ENCODE data around the gene IFNA10. TPM values are rescaled to one million over a fixed set of nuclear protein-coding genes. Genes with fewer than 3 reads are reported as not detected.
A peak's percentile ranks its signal among the peaks of the same experiment; 100 is the strongest.
"Not testable (repeated sequence)": the region's sequence is repeated elsewhere in the genome, so short reads cannot be mapped to it uniquely, and the experiment has no call there.

The IFNA10 gene
- not detected for total RNA-seq

DNA sequence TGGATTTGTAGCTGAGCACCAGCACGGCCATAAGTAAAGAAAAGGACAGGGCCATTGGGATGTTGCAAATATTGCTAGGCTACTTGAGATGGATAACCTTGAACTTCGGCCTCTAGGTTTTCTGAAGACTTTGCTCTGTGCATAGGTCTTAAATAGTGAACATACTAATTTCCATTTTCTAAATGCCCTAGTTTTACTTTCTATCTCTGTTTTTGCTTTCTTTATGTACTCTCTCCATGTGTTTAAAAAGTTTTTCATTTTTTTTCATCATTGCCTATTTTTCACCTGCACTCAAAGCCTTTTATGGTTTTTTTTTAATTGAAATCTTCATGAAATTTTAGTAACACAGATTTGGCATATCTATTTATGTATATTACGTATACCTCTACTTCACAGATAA lies at the start of gene IFNA10:
IFNA10 (minus strand) TSS at position 101 of the 400 bp plus-strand sequence; CDS start at position 55, 46 bp downstream.
- H3K27me3 Mint-ChIP-seq, result peaks cover 18% of the 10 kb centered on the region
- H3K4me3 Mint-ChIP-seq; H3K27ac Mint-ChIP-seq; DNase-seq; H3K9me3 Mint-ChIP-seq; H3K4me1 Mint-ChIP-seq (ENCODE audit: low read depth); intact Hi-C loops (cut with micrococcal nuclease); H3K36me3 Mint-ChIP-seq; POLR2A ChIA-PET: not testable (repeated sequence)
- CTCF ChIA-PET, result interaction anchor here (0.9 kb wide), 1 partner anchor 12 kb away, joined by 4 read pairs; no protein-coding TSS in a partner anchor

DNA sequence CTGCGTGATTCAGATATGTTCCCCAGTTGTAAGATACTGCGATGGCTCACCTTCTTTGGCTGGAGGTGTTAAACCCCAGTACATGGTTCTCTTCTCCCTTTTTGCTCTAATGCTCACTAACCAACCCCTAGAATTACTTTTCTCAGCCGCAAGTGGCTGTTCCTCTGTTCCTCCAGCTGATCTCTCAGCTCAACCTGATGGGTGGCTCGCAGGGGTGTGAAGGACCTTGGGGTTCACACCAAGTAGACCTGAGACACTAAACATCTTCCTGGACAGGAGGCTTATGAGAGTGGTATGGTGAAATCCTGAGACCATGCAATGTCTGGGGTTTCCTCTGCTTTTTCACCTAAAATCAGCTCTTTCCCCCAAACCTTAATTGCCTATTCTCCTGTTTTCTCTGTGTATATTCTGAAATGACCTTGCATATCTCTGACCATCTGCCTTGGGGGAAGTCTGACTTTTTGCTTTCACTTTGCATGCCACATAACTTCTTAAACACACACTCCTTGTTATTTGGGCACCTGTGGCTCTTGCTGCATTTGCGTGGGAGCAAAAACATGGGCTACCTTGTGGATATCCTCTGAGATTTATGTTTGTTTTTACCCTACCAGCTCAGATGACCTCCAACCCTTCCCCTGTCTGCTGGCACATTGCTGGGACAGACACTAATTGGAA lies 48.7 kb upstream of the IFNA10 start:
- CTCF ChIA-PET, result no interaction called here
- H3K4me3 Mint-ChIP-seq, result no peak overlapping the region
- H3K27me3 Mint-ChIP-seq, result peaks cover 2% of the 10 kb centered on the region
- H3K27ac Mint-ChIP-seq, result no peak overlapping the region
- intact Hi-C loops (cut with micrococcal nuclease), result no loop called here
- H3K36me3 Mint-ChIP-seq, result no peaks in the 10 kb centered on the region
- H3K4me1 Mint-ChIP-seq (ENCODE audit: low read depth), result peaks cover 4% of the 10 kb centered on the region
- POLR2A ChIA-PET, result no interaction called here
- DNase-seq, result no peak
- H3K9me3 Mint-ChIP-seq, result no peaks in the 10 kb centered on the region

DNA sequence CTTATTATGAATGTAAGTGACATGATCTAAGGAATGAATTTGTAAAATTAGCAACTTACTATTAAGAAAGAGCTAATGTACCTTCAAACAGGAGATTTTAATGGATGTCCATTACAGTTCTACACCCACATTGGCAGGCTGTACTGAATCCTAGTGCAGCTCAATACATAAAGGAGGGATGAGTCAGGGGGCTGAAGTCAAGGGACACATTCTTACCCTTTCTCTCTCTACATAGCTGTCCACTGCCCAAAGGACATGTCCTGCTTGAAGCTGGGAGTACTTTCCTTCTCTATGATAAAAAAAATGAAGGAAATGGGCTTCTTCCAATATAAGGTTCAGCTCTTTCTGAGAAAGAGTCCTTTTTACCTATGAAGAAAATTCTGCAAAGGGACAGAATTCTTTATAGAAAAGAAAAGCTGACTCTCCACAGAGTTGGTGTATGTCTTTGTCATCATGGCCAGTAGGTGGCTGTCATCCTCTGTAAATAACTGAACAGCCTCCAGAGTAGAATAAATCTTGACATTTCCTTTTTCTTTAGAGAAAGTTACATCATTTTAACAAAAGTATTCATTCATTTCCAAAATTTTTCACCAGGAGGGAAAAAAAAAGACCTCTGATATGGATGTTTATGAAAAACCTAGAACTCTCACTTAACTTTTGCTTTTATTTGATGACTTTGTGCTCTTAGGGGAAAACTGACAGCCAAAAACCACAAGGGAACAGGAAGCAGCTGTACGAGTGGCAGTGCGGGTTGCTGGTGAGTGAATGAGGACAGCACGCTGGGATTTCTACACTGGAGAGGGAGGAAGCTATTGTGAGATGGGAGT lies 46.0 kb upstream of the IFNA10 start:
- Mint-ChIP-seq H3K4me3 (no peak overlapping the region), H3K9me3 (no peaks in the 10 kb centered on the region), H3K36me3 (no peaks in the 10 kb centered on the region), H3K27ac (no peak overlapping the region), H3K4me1 (ENCODE audit: low read depth) (peaks cover 4% of the 10 kb centered on the region), H3K27me3 (peaks cover 10% of the 10 kb centered on the region)
- DNase-seq, result peak; percentile 31
- ChIA-PET POLR2A (no interaction called here), CTCF (interaction anchor here (0.5 to 3.6 kb wide), 25 partner anchors 8 to 756 kb away, joined by 3 to 17 read pairs (median 4); partner anchors contain the start of gene CDKN2B)
- intact Hi-C loops (cut with micrococcal nuclease), result loop anchor here (5.0 kb wide), 1 partner anchor 214 kb away; no protein-coding TSS in a partner anchor

DNA sequence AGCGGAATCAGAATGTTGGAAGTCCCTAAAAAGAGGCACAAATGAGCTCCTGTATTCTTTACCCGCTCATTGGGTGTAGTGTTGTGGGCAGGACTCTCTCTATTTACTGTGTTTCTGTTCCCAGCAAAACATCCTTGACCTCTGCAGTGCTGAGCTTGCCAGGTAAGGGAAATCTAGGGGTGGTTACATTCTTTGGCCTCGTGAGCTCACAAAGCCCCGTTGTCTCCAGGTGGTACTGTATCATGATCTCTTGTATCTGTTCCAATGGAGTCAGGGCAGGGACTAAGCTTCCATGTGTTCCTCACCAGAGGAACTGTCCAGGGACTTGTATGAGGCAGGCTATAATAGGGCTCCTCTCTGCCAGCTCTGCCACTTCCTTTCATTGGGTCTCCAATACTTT lies 44.7 kb upstream of the IFNA10 start:
- ChIA-PET POLR2A (no interaction called here), CTCF (interaction anchor here (0.6 to 3.6 kb wide), 13 partner anchors 9 to 539 kb away, joined by 3 to 17 read pairs (median 6); partner anchors contain the start of gene IFNA8)
- Mint-ChIP-seq H3K4me3 (no peak overlapping the region), H3K4me1 (ENCODE audit: low read depth) (peaks cover 4% of the 10 kb centered on the region), H3K27me3 (peaks cover 10% of the 10 kb centered on the region), H3K9me3 (no peaks in the 10 kb centered on the region), H3K27ac (no peak overlapping the region), H3K36me3 (no peaks in the 10 kb centered on the region)
- DNase-seq, result no peak
- intact Hi-C loops (cut with micrococcal nuclease), result loop anchor here (5.0 kb wide), 1 partner anchor 216 kb away; no protein-coding TSS in a partner anchor

DNA sequence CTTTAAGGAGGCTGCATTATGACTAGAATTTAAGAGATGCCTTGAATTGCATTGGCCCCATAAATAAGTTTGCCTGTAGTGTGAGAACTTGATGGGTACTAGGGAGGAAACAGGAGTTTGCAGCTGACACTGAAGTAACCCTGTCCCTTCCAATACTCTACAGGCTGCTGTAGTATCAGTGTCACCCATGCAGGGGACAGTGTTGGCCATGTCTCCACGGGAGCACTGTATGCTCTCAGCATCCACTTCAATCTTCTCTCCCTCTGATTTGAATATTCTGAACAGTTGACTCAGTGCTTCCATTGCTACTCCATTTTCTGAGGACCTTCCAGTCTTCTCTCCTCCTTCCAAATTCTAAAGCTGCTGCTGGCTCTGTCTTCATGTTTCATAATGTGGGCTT lies 44.2 kb upstream of the IFNA10 start:
- H3K27me3 Mint-ChIP-seq, result peaks cover 10% of the 10 kb centered on the region
- no peaks in the 10 kb centered on the region for H3K36me3 Mint-ChIP-seq
- ChIA-PET CTCF (interaction anchor here (1.6 to 3.6 kb wide), 4 partner anchors 13 to 204 kb away, joined by 4 to 17 read pairs (median 14); no protein-coding TSS in a partner anchor), POLR2A (no interaction called here)
- no peaks in the 10 kb centered on the region for H3K9me3 Mint-ChIP-seq
- H3K4me1 Mint-ChIP-seq (ENCODE audit: low read depth), result peaks cover 4% of the 10 kb centered on the region
- intact Hi-C loops (cut with micrococcal nuclease), result loop anchor here (5.0 kb wide), 1 partner anchor 216 kb away; no protein-coding TSS in a partner anchor
- no peak overlapping the region for H3K27ac Mint-ChIP-seq
- no peak for DNase-seq
- no peak overlapping the region for H3K4me3 Mint-ChIP-seq

DNA sequence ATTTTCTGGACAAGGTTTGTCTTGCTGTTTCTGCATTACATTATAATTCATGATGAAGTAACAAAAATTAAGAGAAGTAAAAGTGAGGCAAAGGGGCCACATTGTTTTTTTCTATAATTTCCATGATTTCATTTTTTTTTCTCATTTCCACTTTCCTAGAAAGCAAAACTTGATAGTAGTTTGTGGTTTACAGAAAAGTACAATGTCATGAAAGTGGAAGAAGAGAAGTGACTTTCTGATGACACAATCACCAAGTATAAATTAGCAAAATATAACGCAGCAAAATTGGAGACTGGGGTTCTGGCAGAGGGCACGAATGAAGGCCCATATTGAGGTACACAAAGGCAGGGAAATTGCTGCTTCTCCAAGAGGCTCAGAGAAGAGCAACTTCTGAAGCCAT lies 37.9 kb upstream of the IFNA10 start:
- DNase-seq, result no peak
- no peaks in the 10 kb centered on the region for H3K36me3 Mint-ChIP-seq
- ChIA-PET CTCF (interaction anchor here (0.9 to 1.2 kb wide), 2 partner anchors 9 to 151 kb away, joined by 3 to 4 read pairs; no protein-coding TSS in a partner anchor), POLR2A (no interaction called here)
- H3K4me1 Mint-ChIP-seq (ENCODE audit: low read depth), result no peaks in the 10 kb centered on the region
- H3K4me3 Mint-ChIP-seq, result no peak overlapping the region
- peaks cover 16% of the 10 kb centered on the region for H3K27me3 Mint-ChIP-seq
- intact Hi-C loops (cut with micrococcal nuclease), result no loop called here
- H3K27ac Mint-ChIP-seq, result no peak overlapping the region
- no peaks in the 10 kb centered on the region for H3K9me3 Mint-ChIP-seq

DNA sequence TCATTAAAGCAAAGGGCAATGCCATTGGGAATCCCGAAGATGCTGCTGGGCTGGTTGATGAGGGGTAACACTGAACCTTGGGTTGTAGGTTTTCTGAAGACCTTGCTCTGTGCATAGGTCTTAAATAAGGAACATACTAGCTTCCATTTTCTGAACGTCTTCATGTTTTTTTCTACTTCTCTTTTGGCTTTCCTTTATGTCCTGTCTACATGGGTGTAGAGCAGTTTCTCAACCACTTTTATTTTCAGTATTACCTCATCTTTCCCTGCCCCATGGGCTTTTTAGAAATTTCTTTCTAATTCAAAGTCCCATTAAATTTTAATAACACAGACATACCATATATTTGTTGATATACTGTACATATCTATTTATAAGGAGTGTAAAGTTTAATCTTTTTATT lies 33.0 kb upstream of the IFNA10 start, which contains the start of gene IFNA14:
IFNA14 (minus strand) TSS at position 95 of the 400 bp plus-strand sequence; CDS start at position 25, 70 bp downstream.
- Mint-ChIP-seq H3K36me3 (no peaks in the 10 kb centered on the region), H3K4me1 (ENCODE audit: low read depth) (peaks cover 9% of the 10 kb centered on the region), H3K27me3 (peaks cover 11% of the 10 kb centered on the region), H3K4me3 (no peak within 1 kb of the TSS), H3K27ac (no peak within 1 kb of the TSS), H3K9me3 (no peaks in the 10 kb centered on the region)
- POLR2A ChIA-PET, result no interaction called here
- CTCF ChIA-PET, result no interaction called here
- intact Hi-C loops (cut with micrococcal nuclease), result loop anchor here (10.0 kb wide), 1 partner anchor 155 kb away; no protein-coding TSS in a partner anchor
- DNase-seq, result no peak

DNA sequence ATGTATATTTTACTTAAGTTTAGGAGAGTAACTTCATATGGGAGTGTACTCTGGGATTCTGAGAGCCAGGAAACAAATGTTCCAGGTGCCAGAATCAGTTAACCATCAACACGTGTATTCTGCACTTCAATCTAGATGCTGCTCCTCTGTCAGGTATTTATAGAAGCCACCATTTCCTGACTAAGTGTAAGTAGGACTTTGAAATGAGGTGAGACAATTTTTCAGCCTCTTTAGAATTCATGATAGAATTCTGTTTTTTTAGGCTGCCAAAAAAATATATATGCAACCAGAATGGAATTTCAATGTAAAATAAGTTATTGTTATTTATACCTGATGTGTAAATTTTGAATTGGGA lies 29.4 kb upstream of the IFNA10 start:
- ChIA-PET POLR2A (interaction anchor here (0.6 kb wide), 1 partner anchor 978 kb away, joined by 3 read pairs; no protein-coding TSS in a partner anchor), CTCF (interaction anchor here (0.6 to 2.7 kb wide), 20 partner anchors 9 to 741 kb away, joined by 3 to 13 read pairs (median 5); no protein-coding TSS in a partner anchor)
- H3K9me3 Mint-ChIP-seq; H3K4me1 Mint-ChIP-seq (ENCODE audit: low read depth); H3K27ac Mint-ChIP-seq; H3K4me3 Mint-ChIP-seq; H3K36me3 Mint-ChIP-seq; DNase-seq; H3K27me3 Mint-ChIP-seq: not testable (repeated sequence)
- intact Hi-C loops (cut with micrococcal nuclease), result loop anchor here (10.0 kb wide), 1 partner anchor 158 kb away; no protein-coding TSS in a partner anchor

DNA sequence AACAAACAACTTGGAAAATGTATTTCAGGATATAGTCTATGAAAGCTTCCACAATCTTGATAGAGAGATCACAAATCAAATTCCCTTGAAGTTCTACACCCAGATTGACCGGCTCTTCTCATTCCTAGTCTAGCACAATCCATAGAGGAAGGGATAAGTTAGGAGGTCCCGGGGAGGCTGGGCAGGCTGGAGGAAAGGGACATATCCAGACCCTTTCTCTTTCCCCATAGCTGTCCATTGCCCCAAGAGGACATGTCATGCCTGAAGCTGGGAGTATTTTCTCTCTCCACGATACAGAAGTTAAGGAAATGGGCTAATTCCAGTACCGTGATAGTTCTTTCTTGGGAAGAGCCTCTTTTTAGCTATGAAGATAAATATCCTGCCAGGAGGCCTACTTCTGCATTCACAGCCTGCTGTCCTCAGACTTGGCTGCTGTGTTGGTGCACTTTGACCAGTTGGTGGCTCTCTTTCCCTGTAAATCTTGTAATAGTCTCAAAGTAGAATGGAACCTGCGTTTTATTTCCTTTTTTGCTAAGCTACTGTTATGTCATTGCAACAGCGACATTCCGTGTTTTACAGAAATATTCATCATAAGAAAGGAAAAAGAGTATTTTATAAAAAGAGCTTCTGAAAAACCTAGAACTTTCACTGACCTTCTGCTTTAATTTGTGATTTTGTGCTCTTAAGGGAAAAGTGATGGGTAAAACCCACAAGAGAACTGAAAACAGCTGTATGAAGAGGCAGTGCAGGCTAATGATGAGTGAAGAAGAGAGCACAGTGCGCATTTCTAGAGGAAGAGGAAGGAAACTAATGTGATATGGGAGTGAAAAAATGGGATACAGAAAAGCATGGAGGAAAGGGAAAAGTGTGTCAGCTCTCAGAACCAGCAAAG lies 28.8 kb upstream of the IFNA10 start:
- H3K4me1 Mint-ChIP-seq (ENCODE audit: low read depth); H3K4me3 Mint-ChIP-seq; H3K27ac Mint-ChIP-seq; H3K36me3 Mint-ChIP-seq; H3K27me3 Mint-ChIP-seq; H3K9me3 Mint-ChIP-seq: not testable (repeated sequence)
- ChIA-PET CTCF (interaction anchor here (0.6 to 2.7 kb wide), 21 partner anchors 10 to 741 kb away, joined by 3 to 13 read pairs (median 5); no protein-coding TSS in a partner anchor), POLR2A (interaction anchor here (0.6 kb wide), 1 partner anchor 979 kb away, joined by 3 read pairs; no protein-coding TSS in a partner anchor)
- intact Hi-C loops (cut with micrococcal nuclease), result loop anchor here (1.0 to 10.0 kb wide), 2 partner anchors 159 to 554 kb away; no protein-coding TSS in a partner anchor
- DNase-seq, result peak; percentile 33

DNA sequence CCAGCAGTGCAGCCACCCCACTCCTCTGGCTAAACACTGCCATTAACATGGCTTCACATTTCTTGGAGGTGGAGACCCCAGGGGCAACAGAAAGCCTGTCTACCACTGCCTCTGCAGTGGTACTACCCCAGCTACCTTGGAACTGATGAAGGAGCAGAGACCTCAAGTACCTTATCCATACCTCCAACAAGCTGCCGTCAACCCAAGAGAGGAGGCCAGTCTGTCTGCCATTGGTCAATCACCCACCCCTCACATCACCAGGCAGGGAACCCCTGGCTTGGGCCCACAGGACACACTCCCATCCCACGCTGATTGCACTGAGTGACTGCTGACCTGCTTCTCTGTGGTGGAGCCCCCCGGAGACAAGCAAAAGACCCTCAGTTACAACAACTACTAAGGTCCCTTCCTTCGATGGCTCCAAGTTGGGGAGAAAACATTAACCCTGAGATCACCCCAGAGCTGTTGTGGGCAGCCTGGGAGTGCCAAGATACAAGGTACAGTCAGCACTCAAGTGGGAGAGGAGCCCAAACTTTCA lies 27.3 kb upstream of the IFNA10 start:
- Mint-ChIP-seq H3K27ac (no peak overlapping the region), H3K36me3 (no peaks in the 10 kb centered on the region), H3K4me3 (no peak overlapping the region), H3K4me1 (ENCODE audit: low read depth) (peaks cover 9% of the 10 kb centered on the region), H3K9me3 (no peaks in the 10 kb centered on the region), H3K27me3 (peaks cover 2% of the 10 kb centered on the region)
- ChIA-PET CTCF (interaction anchor here (0.6 to 2.7 kb wide), 4 partner anchors 18 to 162 kb away, joined by 3 to 13 read pairs (median 8); no protein-coding TSS in a partner anchor), POLR2A (no interaction called here)
- intact Hi-C loops (cut with micrococcal nuclease), result loop anchor here (10.0 kb wide), 1 partner anchor 161 kb away; no protein-coding TSS in a partner anchor
- DNase-seq, result no peak

DNA sequence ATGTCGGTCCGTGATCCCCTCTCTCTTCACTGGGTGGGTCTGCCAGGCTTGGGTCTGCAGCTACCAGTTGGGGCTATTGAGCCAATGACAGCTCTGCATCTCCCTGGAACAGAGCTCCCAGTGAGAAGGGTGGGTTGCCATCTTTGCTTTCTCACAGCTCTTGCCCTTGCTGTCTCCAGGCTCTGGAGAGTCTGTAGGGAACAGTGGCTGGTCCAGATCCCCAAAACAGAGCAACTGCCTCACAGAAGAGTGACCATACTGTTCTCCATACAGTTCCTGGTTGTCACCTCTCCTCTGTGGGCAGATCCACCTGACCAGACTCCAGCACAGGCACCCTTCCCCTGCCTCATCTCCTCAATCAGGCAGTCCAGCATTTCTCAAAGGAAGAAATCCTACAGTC lies 26.3 kb upstream of the IFNA10 start:
- intact Hi-C loops (cut with micrococcal nuclease), result loop anchor here (10.0 kb wide), 1 partner anchor 162 kb away; no protein-coding TSS in a partner anchor
- no peaks in the 10 kb centered on the region for H3K36me3 Mint-ChIP-seq
- H3K4me3 Mint-ChIP-seq, result no peak overlapping the region
- POLR2A ChIA-PET, result no interaction called here
- H3K9me3 Mint-ChIP-seq, result no peaks in the 10 kb centered on the region
- peaks cover 1% of the 10 kb centered on the region for H3K27me3 Mint-ChIP-seq
- peaks cover 9% of the 10 kb centered on the region for H3K4me1 Mint-ChIP-seq (ENCODE audit: low read depth)
- no peak overlapping the region for H3K27ac Mint-ChIP-seq
- CTCF ChIA-PET, result interaction anchor here (0.8 kb wide), 1 partner anchor 556 kb away, joined by 3 read pairs; no protein-coding TSS in a partner anchor
- DNase-seq, result no peak

Measured in activated CD4-positive, alpha-beta memory T cell treated with anti-CD3 and anti-CD28 coated beads for 36 hours (primary cell).